K562 (cell line): ENCODE results near the gene ULK1.

Source experiments
- CBFB ChIP-seq: sonication (generic); formaldehyde crosslinking; IDR thresholded peaks from 2 replicates; pipeline ENCODE4 v1.4.0; 2020; ENCODE audit warnings: mild to moderate bottlenecking, missing genetic modification reagents
- CBX5 ChIP-seq: IDR thresholded peaks from 2 replicates; pipeline ENCODE4 v1.6.1; 2014; ENCODE audit warnings: low read depth, borderline replicate concordance
- GATAD2B ChIP-seq: fragments of 450-650 bp; IDR thresholded peaks from 2 replicates; pipeline ENCODE4 v1.6.1; 2017; ENCODE audit warnings: mild to moderate bottlenecking, borderline replicate concordance
- HNRNPL ChIP-seq: fragments of 200-400 bp; formaldehyde crosslinking; IDR thresholded peaks from 2 replicates; pipeline ENCODE4 v1.6.1; 2017; ENCODE audit warnings: low read depth, mild to moderate bottlenecking, low read length
- MYC ChIP-seq, 2 experiments: fragments of 250-450 bp in 1 of 2; sonication (Bioruptor Pico) in 1 of 2; IDR thresholded peaks; 2 replicates each; pipeline versions ENCODE4 v1.5.1 to v1.6.1; 2012 to 2021; ENCODE audit warnings: low read depth in 2 of 2, borderline replicate concordance in 1 of 2, improper control_type of control experiment in 1 of 2, low read length in 1 of 2, mild to moderate bottlenecking in 1 of 2, moderate library complexity in 1 of 2
- RNF2 ChIP-seq: sonication (generic); IDR thresholded peaks from 2 replicates; pipeline ENCODE4 v1.6.1; 2016
- SMAD1 ChIP-seq: fragments of 150-350 bp; IDR thresholded peaks from 2 replicates; pipeline ENCODE4 v1.6.1; 2014; ENCODE audit warnings: low read length, low read depth; ENCODE audit not compliant: partially characterized antibody
- U2AF2 ChIP-seq: fragments of 200-400 bp; formaldehyde crosslinking; optimal IDR thresholded peaks from 2 replicates; pipeline ENCODE3; 2017; ENCODE audit warnings: low read depth, mild to moderate bottlenecking, low read length
- ZHX1 ChIP-seq: fragments of 150-350 bp; conservative IDR thresholded peaks from 2 replicates; pipeline ENCODE4 v1.6.1; 2014; ENCODE audit warnings: low read length
- ZNF444 ChIP-seq: fragments of 250-450 bp; sonication (Bioruptor Pico); IDR thresholded peaks from 2 replicates; pipeline ENCODE4 v1.4.0; 2020; ENCODE audit warnings: mild to moderate bottlenecking, moderate library complexity
- TF ChIP-seq, protein P1 (sequence below): fragments of 250-450 bp; sonication (Bioruptor Pico); IDR thresholded peaks from 2 replicates; pipeline ENCODE4 v1.5.0; 2021; ENCODE audit warnings: mild to moderate bottlenecking, borderline replicate concordance
- TF ChIP-seq, protein P2 (sequence below): IDR thresholded peaks from 2 replicates; pipeline ENCODE4 v1.6.1; 2016; ENCODE audit warnings: missing genetic modification characterization, missing compliant biosample characterization
- TF ChIP-seq, protein P3 (sequence below), 3 experiments: IDR thresholded peaks in 2 of 3; conservative IDR thresholded peaks in 1 of 3; 2 replicates each; pipeline ENCODE4 v1.5.1; 2011 to 2012; ENCODE audit warnings: low read length in 3 of 3, mild to moderate bottlenecking in 3 of 3, control low read depth in 2 of 3, improper control_type of control experiment in 1 of 3, inconsistent platforms in 1 of 3, low read depth in 1 of 3, mixed read lengths in 1 of 3, moderate library complexity in 1 of 3; ENCODE audit not compliant: insufficient read depth in 2 of 3
- TF ChIP-seq, protein P4 (sequence below): sonication (generic); formaldehyde crosslinking; IDR thresholded peaks from 2 replicates; pipeline ENCODE4 v1.9.0; 2022; ENCODE audit warnings: mild to moderate bottlenecking, missing genetic modification reagents

GRCh38 chr12:131896080-131896810 lies 1.8 kb downstream of the ULK1 start:
- TF ChIP-seq, protein P1, sequence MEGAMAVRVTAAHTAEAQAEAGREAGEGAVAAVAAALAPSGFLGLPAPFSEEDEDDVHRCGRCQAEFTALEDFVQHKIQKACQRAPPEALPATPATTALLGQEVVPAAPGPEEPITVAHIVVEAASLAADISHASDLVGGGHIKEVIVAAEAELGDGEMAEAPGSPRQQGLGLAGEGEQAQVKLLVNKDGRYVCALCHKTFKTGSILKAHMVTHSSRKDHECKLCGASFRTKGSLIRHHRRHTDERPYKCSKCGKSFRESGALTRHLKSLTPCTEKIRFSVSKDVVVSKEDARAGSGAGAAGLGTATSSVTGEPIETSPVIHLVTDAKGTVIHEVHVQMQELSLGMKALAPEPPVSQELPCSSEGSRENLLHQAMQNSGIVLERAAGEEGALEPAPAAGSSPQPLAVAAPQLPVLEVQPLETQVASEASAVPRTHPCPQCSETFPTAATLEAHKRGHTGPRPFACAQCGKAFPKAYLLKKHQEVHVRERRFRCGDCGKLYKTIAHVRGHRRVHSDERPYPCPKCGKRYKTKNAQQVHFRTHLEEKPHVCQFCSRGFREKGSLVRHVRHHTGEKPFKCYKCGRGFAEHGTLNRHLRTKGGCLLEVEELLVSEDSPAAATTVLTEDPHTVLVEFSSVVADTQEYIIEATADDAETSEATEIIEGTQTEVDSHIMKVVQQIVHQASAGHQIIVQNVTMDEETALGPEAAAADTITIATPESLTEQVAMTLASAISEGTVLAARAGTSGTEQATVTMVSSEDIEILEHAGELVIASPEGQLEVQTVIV (CRISPR knock-in tag) = no peak
- TF ChIP-seq ZHX1 (no peak), MYC (IDR thresholded peaks at IDR 0.05; ENCODE audit: low read depth, low read length) (peak; percentile 23; the same call in 1 of the 2 replicates), MYC (CRISPR knock-in tag; IDR thresholded peaks at IDR 0.05; ENCODE audit: borderline replicate concordance, low read depth) (peak; percentile 19; the same call in 1 of the 2 replicates), GATAD2B (peak; percentile 37; the same call in 1 of the 2 replicates), U2AF2 (no peak), ZNF444 (CRISPR knock-in tag) (no peak), HNRNPL (no peak), CBFB (no peak), RNF2 (no peak), CBX5 (no peak), SMAD1 (no peak)
- TF ChIP-seq, protein P2, sequence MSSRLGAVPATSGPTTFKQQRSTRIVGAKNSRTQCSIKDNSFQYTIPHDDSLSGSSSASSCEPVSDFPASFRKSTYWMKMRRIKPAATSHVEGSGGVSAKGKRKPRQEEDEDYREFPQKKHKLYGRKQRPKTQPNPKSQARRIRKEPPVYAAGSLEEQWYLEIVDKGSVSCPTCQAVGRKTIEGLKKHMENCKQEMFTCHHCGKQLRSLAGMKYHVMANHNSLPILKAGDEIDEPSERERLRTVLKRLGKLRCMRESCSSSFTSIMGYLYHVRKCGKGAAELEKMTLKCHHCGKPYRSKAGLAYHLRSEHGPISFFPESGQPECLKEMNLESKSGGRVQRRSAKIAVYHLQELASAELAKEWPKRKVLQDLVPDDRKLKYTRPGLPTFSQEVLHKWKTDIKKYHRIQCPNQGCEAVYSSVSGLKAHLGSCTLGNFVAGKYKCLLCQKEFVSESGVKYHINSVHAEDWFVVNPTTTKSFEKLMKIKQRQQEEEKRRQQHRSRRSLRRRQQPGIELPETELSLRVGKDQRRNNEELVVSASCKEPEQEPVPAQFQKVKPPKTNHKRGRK (tag) = no peak
- TF ChIP-seq, protein P3, sequence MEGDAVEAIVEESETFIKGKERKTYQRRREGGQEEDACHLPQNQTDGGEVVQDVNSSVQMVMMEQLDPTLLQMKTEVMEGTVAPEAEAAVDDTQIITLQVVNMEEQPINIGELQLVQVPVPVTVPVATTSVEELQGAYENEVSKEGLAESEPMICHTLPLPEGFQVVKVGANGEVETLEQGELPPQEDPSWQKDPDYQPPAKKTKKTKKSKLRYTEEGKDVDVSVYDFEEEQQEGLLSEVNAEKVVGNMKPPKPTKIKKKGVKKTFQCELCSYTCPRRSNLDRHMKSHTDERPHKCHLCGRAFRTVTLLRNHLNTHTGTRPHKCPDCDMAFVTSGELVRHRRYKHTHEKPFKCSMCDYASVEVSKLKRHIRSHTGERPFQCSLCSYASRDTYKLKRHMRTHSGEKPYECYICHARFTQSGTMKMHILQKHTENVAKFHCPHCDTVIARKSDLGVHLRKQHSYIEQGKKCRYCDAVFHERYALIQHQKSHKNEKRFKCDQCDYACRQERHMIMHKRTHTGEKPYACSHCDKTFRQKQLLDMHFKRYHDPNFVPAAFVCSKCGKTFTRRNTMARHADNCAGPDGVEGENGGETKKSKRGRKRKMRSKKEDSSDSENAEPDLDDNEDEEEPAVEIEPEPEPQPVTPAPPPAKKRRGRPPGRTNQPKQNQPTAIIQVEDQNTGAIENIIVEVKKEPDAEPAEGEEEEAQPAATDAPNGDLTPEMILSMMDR (IDR thresholded peaks at IDR 0.05 in 2 of 3, conservative IDR thresholded peaks at IDR 0.05 in 1 of 3; ENCODE audit: insufficient read depth in 2 of 3, low read depth in 1 of 3, low read length in 3 of 3) = no peak
- TF ChIP-seq, protein P4, sequence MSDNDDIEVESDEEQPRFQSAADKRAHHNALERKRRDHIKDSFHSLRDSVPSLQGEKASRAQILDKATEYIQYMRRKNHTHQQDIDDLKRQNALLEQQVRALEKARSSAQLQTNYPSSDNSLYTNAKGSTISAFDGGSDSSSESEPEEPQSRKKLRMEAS (CRISPR knock-in tag) = peak; percentile 47; the same call in 1 of the 2 replicates
